Astrocyte (in vitro differentiated cells and primary cell): ENCODE results near the gene HSPBP1. TPM values are rescaled to one million over a fixed set of nuclear protein-coding genes. Genes with fewer than 3 reads are reported as not detected.

ENCODE experiments used
- DNase-seq: peaks from one replicate; pipeline ENCODE4 v3.0.0-alpha.2; 2010; ENCODE audit warnings: low read depth
- FAIRE-seq: peaks from 2 replicates; lab custom pipeline; 2011; peaks lifted over from hg19 to GRCh38; lab: Jason Lieb, UNC
- H2AFZ ChIP-seq: 2 replicates; pipeline ENCODE4 v1.6.0; 2012; ENCODE audit warnings: low read depth, low read length, inconsistent platforms
- H3K27ac ChIP-seq: 2 replicates; pipeline ENCODE4 v1.5.1; 2011; ENCODE audit warnings: low read depth, low read length, inconsistent platforms
- H3K27me3 ChIP-seq: 2 replicates; pipeline ENCODE4 v1.6.0; 2011; ENCODE audit warnings: low read length, inconsistent platforms; ENCODE audit not compliant: insufficient read depth
- H3K36me3 ChIP-seq: 2 replicates; pipeline ENCODE4 v1.5.1; 2011; ENCODE audit warnings: low read length, inconsistent platforms; ENCODE audit not compliant: insufficient read depth
- H3K4me1 ChIP-seq: 2 replicates; pipeline ENCODE4 v1.5.1; 2011; ENCODE audit warnings: low read length, inconsistent platforms; ENCODE audit not compliant: insufficient read depth
- H3K4me2 ChIP-seq: 2 replicates; pipeline ENCODE4 v1.6.0; 2012; ENCODE audit warnings: low read length, inconsistent platforms
- H3K4me3 ChIP-seq: 2 replicates; pipeline ENCODE4 v1.5.1; 2011; ENCODE audit warnings: low read depth, mild to moderate bottlenecking, low read length, inconsistent platforms; ENCODE audit not compliant: insufficient read depth
- H3K79me2 ChIP-seq: 2 replicates; pipeline ENCODE4 v1.6.0; 2012; ENCODE audit warnings: mild to moderate bottlenecking, low read length, inconsistent platforms; ENCODE audit not compliant: insufficient read depth
- H3K9ac ChIP-seq: 2 replicates; pipeline ENCODE4 v1.6.0; 2012; ENCODE audit warnings: mild to moderate bottlenecking, low read length, inconsistent platforms
- H3K9me3 ChIP-seq: 2 replicates; pipeline ENCODE4 v1.5.1; 2012; ENCODE audit warnings: low read depth, mild to moderate bottlenecking, low read length, inconsistent platforms; ENCODE audit not compliant: insufficient read depth
- H4K20me1 ChIP-seq: 2 replicates; pipeline ENCODE4 v1.6.0; 2012; ENCODE audit warnings: low read length, inconsistent platforms; ENCODE audit not compliant: insufficient read depth
- H3K27ac Mint-ChIP-seq: one replicate; pipeline ENCODE4 v1.8.0; 2021; ENCODE audit warnings: mild to moderate bottlenecking, mixed read lengths; ENCODE audit not compliant: unreplicated experiment
- H3K27me3 Mint-ChIP-seq: one replicate; pipeline ENCODE4 v1.8.0; 2021; ENCODE audit warnings: low read depth, mixed read lengths; ENCODE audit not compliant: unreplicated experiment
- H3K36me3 Mint-ChIP-seq: one replicate; pipeline ENCODE4 v1.8.0; 2021; ENCODE audit warnings: low read depth, mixed read lengths; ENCODE audit not compliant: unreplicated experiment
- H3K4me1 Mint-ChIP-seq: one replicate; pipeline ENCODE4 v1.8.0; 2021; ENCODE audit warnings: low read depth, mixed read lengths; ENCODE audit not compliant: unreplicated experiment
- H3K4me3 Mint-ChIP-seq: one replicate; pipeline ENCODE4 v1.8.0; 2021; ENCODE audit warnings: mild to moderate bottlenecking, moderate library complexity, mixed read lengths; ENCODE audit not compliant: unreplicated experiment
- H3K9me3 Mint-ChIP-seq: one replicate; pipeline ENCODE4 v1.8.0; 2021; ENCODE audit warnings: mild to moderate bottlenecking, mixed read lengths; ENCODE audit not compliant: unreplicated experiment
- CTCF ChIP-seq: IDR thresholded peaks from 2 replicates; pipeline ENCODE4 v1.5.1; 2011; ENCODE audit warnings: low read depth, mild to moderate bottlenecking, inconsistent platforms, low read length, moderate library complexity; ENCODE audit not compliant: insufficient read depth
- EZH2 ChIP-seq: IDR thresholded peaks from 2 replicates; pipeline ENCODE4 v1.6.1; 2012; ENCODE audit warnings: mild to moderate bottlenecking, low read length, inconsistent platforms; ENCODE audit not compliant: insufficient read depth
- total RNA-seq: library from RNA; stranded (reverse); gene quantifications from 2 replicates; pipeline ENCODE4 v1.2.1, GENCODE V29; 2021

HSPBP1 gene
- total RNA-seq, 1 donor from 2014 or later, result 34.8 TPM

GRCh38 chr19:55306712-55307111 is 26.8 kb upstream of the HSPBP1 start:
- H2AFZ ChIP-seq, result no peak overlapping the region
- no peaks in the 10 kb centered on the region for H3K4me1 Mint-ChIP-seq
- no peaks in the 10 kb centered on the region for H3K9me3 Mint-ChIP-seq
- TF ChIP-seq CTCF (no peak), EZH2 (no peak)
- no peak overlapping the region for H3K4me3 Mint-ChIP-seq
- H3K4me3 ChIP-seq, result no peak overlapping the region
- no peak overlapping the region for H3K27ac Mint-ChIP-seq
- no peak overlapping the region for H3K9ac ChIP-seq
- no peak for DNase-seq
- no peak overlapping the region for H3K4me2 ChIP-seq
- H4K20me1 ChIP-seq, result no peaks in the 10 kb centered on the region
- H3K36me3 ChIP-seq, result peaks cover 23% of the 10 kb centered on the region
- H3K27me3 Mint-ChIP-seq, result no peaks in the 10 kb centered on the region
- peaks cover 38% of the 10 kb centered on the region for H3K36me3 Mint-ChIP-seq
- H3K27me3 ChIP-seq, result no peaks in the 10 kb centered on the region
- no peaks in the 10 kb centered on the region for H3K79me2 ChIP-seq
- no peak overlapping the region for H3K27ac ChIP-seq
- H3K9me3 ChIP-seq, result peaks cover 3% of the 10 kb centered on the region
- FAIRE-seq, result no peak
- no peaks in the 10 kb centered on the region for H3K4me1 ChIP-seq

GRCh38 chr19:55305983-55306562 is 26.2 kb upstream of the HSPBP1 start:
- H3K27ac Mint-ChIP-seq, result peak overlapping the region; percentile 58
- Histone ChIP-seq H3K4me1 (peaks cover 4% of the 10 kb centered on the region), H4K20me1 (no peaks in the 10 kb centered on the region), H3K36me3 (peaks cover 23% of the 10 kb centered on the region), H3K27me3 (no peaks in the 10 kb centered on the region), H3K27ac (no peak overlapping the region), H3K9me3 (peaks cover 3% of the 10 kb centered on the region), H3K4me2 (no peak overlapping the region), H3K79me2 (no peaks in the 10 kb centered on the region), H2AFZ (no peak overlapping the region), H3K9ac (no peak overlapping the region), H3K4me3 (no peak overlapping the region)
- peaks cover 38% of the 10 kb centered on the region for H3K36me3 Mint-ChIP-seq
- H3K4me3 Mint-ChIP-seq, result no peak overlapping the region
- FAIRE-seq, result no peak
- no peaks in the 10 kb centered on the region for H3K9me3 Mint-ChIP-seq
- H3K27me3 Mint-ChIP-seq, result no peaks in the 10 kb centered on the region
- H3K4me1 Mint-ChIP-seq, result no peaks in the 10 kb centered on the region
- no peak for DNase-seq
- TF ChIP-seq EZH2 (no peak), CTCF (no peak)

GRCh38 chr19:55305491-55305890 is 25.6 kb upstream of the HSPBP1 start:
- Histone ChIP-seq H3K9me3 (peaks cover 3% of the 10 kb centered on the region), H2AFZ (no peak overlapping the region), H3K9ac (no peak overlapping the region), H3K79me2 (no peaks in the 10 kb centered on the region), H3K36me3 (peaks cover 23% of the 10 kb centered on the region), H3K4me3 (no peak overlapping the region), H3K4me2 (no peak overlapping the region), H3K27ac (no peak overlapping the region), H4K20me1 (no peaks in the 10 kb centered on the region), H3K4me1 (peaks cover 4% of the 10 kb centered on the region), H3K27me3 (no peaks in the 10 kb centered on the region)
- Mint-ChIP-seq H3K27me3 (no peaks in the 10 kb centered on the region), H3K4me3 (no peak overlapping the region), H3K36me3 (peaks cover 38% of the 10 kb centered on the region), H3K9me3 (no peaks in the 10 kb centered on the region), H3K4me1 (no peaks in the 10 kb centered on the region), H3K27ac (no peak overlapping the region)
- FAIRE-seq (no peak), DNase-seq (no peak)
- TF ChIP-seq CTCF (no peak), EZH2 (no peak)
